Measurements from ENCODE around the gene ATG5.

ATG5 gene

GRCh38 chr6:106145741-106146227 is 179.8 kb downstream of the ATG5 start:
- no peak overlapping the region for H3K4me3 ChIP-seq (ENCODE audit: low read depth in 1 of 2, low read length in 2 of 2)
- H3K27me3 ChIP-seq (ENCODE audit: control insufficient read depth in 1 of 2, insufficient read depth in 2 of 2, low read length in 2 of 2): no peaks in the 10 kb centered on the region
- H3K36me3 ChIP-seq (ENCODE audit: insufficient read depth, low read length): no peaks in the 10 kb centered on the region
- H3K4me1 ChIP-seq (ENCODE audit: insufficient read depth, low read length): no peaks in the 10 kb centered on the region
- no peaks in the 10 kb centered on the region for H3K9me3 ChIP-seq (ENCODE audit: low read length)
- no peak overlapping the region for H3K27ac ChIP-seq (ENCODE audit: low read depth, low read length)
- H3K9ac ChIP-seq (ENCODE audit: low read length): no peak overlapping the region

GRCh38 chr6:106145144-106145543 is 180.4 kb downstream of the ATG5 start:
- Histone ChIP-seq H3K36me3 (ENCODE audit: insufficient read depth, low read length) (no peaks in the 10 kb centered on the region), H3K27ac (ENCODE audit: low read depth, low read length) (no peak overlapping the region), H3K4me3 (ENCODE audit: low read depth in 1 of 2, low read length in 2 of 2) (no peak overlapping the region), H3K4me1 (ENCODE audit: insufficient read depth, low read length) (no peaks in the 10 kb centered on the region), H3K27me3 (ENCODE audit: control insufficient read depth in 1 of 2, insufficient read depth in 2 of 2, low read length in 2 of 2) (no peaks in the 10 kb centered on the region), H3K9me3 (ENCODE audit: low read length) (no peaks in the 10 kb centered on the region), H3K9ac (ENCODE audit: low read length) (no peak overlapping the region)

GRCh38 chr6:106143665-106144064 is 181.9 kb downstream of the ATG5 start:
- no peaks in the 10 kb centered on the region for H3K9me3 ChIP-seq (ENCODE audit: low read length)
- no peak overlapping the region for H3K9ac ChIP-seq (ENCODE audit: low read length)
- no peak overlapping the region for H3K27ac ChIP-seq (ENCODE audit: low read depth, low read length)
- no peaks in the 10 kb centered on the region for H3K36me3 ChIP-seq (ENCODE audit: insufficient read depth, low read length)
- no peaks in the 10 kb centered on the region for H3K4me1 ChIP-seq (ENCODE audit: insufficient read depth, low read length)
- H3K27me3 ChIP-seq (ENCODE audit: control insufficient read depth in 1 of 2, insufficient read depth in 2 of 2, low read length in 2 of 2): no peaks in the 10 kb centered on the region
- H3K4me3 ChIP-seq (ENCODE audit: low read depth in 1 of 2, low read length in 2 of 2): no peak overlapping the region

- Histone ChIP-seq H3K4me1 (ENCODE audit: insufficient read depth, low read length) (no peaks in the 10 kb centered on the region), H3K4me3 (ENCODE audit: low read depth in 1 of 2, low read length in 2 of 2) (no peak overlapping the region), H3K9me3 (ENCODE audit: low read length) (no peaks in the 10 kb centered on the region), H3K27me3 (ENCODE audit: control insufficient read depth in 1 of 2, insufficient read depth in 2 of 2, low read length in 2 of 2) (no peaks in the 10 kb centered on the region), H3K9ac (ENCODE audit: low read length) (no peak overlapping the region), H3K36me3 (ENCODE audit: insufficient read depth, low read length) (no peaks in the 10 kb centered on the region), H3K27ac (ENCODE audit: low read depth, low read length) (no peak overlapping the region)
Observed at GRCh38 chr6:106142876-106143431, 182.6 kb downstream of the ATG5 start.

GRCh38 chr6:106141441-106142237 is 183.9 kb downstream of the ATG5 start:
- no peak overlapping the region for H3K9ac ChIP-seq (ENCODE audit: low read length)
- no peak overlapping the region for H3K4me3 ChIP-seq (ENCODE audit: low read depth in 1 of 2, low read length in 2 of 2)
- no peaks in the 10 kb centered on the region for H3K4me1 ChIP-seq (ENCODE audit: insufficient read depth, low read length)
- H3K27me3 ChIP-seq (ENCODE audit: control insufficient read depth in 1 of 2, insufficient read depth in 2 of 2, low read length in 2 of 2): no peaks in the 10 kb centered on the region
- H3K36me3 ChIP-seq (ENCODE audit: insufficient read depth, low read length): no peaks in the 10 kb centered on the region
- no peak overlapping the region for H3K27ac ChIP-seq (ENCODE audit: low read depth, low read length)
- no peaks in the 10 kb centered on the region for H3K9me3 ChIP-seq (ENCODE audit: low read length)

- no peaks in the 10 kb centered on the region for H3K36me3 ChIP-seq (ENCODE audit: insufficient read depth, low read length)
- no peak overlapping the region for H3K27ac ChIP-seq (ENCODE audit: low read depth, low read length)
Observed at GRCh38 chr6:106138151-106138550, 187.4 kb downstream of the ATG5 start.

GRCh38 chr6:106136845-106137244 is 188.7 kb downstream of the ATG5 start:
- H3K27ac ChIP-seq (ENCODE audit: low read depth, low read length): no peak overlapping the region
- H3K27me3 ChIP-seq (ENCODE audit: control insufficient read depth in 1 of 2, insufficient read depth in 2 of 2, low read length in 2 of 2): no peaks in the 10 kb centered on the region
- H3K4me1 ChIP-seq (ENCODE audit: insufficient read depth, low read length): no peaks in the 10 kb centered on the region
- no peaks in the 10 kb centered on the region for H3K9me3 ChIP-seq (ENCODE audit: low read length)
- no peak overlapping the region for H3K4me3 ChIP-seq (ENCODE audit: low read depth in 1 of 2, low read length in 2 of 2)
- no peak overlapping the region for H3K9ac ChIP-seq (ENCODE audit: low read length)
- no peaks in the 10 kb centered on the region for H3K36me3 ChIP-seq (ENCODE audit: insufficient read depth, low read length)

More at GRCh38 chr6:106138151-106138550, 187.4 kb downstream of the ATG5 start:
- no peak overlapping the region for H3K9ac ChIP-seq (ENCODE audit: low read length)
- H3K4me3 ChIP-seq (ENCODE audit: low read depth in 1 of 2, low read length in 2 of 2): no peak overlapping the region
- H3K9me3 ChIP-seq (ENCODE audit: low read length): no peaks in the 10 kb centered on the region
- no peaks in the 10 kb centered on the region for H3K4me1 ChIP-seq (ENCODE audit: insufficient read depth, low read length)
- no peaks in the 10 kb centered on the region for H3K27me3 ChIP-seq (ENCODE audit: control insufficient read depth in 1 of 2, insufficient read depth in 2 of 2, low read length in 2 of 2)

GRCh38 chr6:106135911-106136571 is 189.5 kb downstream of the ATG5 start:
- Histone ChIP-seq H3K9ac (ENCODE audit: low read length) (no peak overlapping the region), H3K27me3 (ENCODE audit: control insufficient read depth in 1 of 2, insufficient read depth in 2 of 2, low read length in 2 of 2) (no peaks in the 10 kb centered on the region), H3K9me3 (ENCODE audit: low read length) (no peaks in the 10 kb centered on the region), H3K4me1 (ENCODE audit: insufficient read depth, low read length) (no peaks in the 10 kb centered on the region), H3K36me3 (ENCODE audit: insufficient read depth, low read length) (no peaks in the 10 kb centered on the region), H3K27ac (ENCODE audit: low read depth, low read length) (no peak overlapping the region), H3K4me3 (ENCODE audit: low read depth in 1 of 2, low read length in 2 of 2) (no peak overlapping the region)

GRCh38 chr6:106134906-106135634 is 190.5 kb downstream of the ATG5 start:
- Histone ChIP-seq H3K27ac (ENCODE audit: low read depth, low read length) (no peak overlapping the region), H3K9ac (ENCODE audit: low read length) (no peak overlapping the region), H3K36me3 (ENCODE audit: insufficient read depth, low read length) (no peaks in the 10 kb centered on the region), H3K27me3 (ENCODE audit: control insufficient read depth in 1 of 2, insufficient read depth in 2 of 2, low read length in 2 of 2) (no peaks in the 10 kb centered on the region), H3K4me3 (ENCODE audit: low read depth in 1 of 2, low read length in 2 of 2) (no peak overlapping the region), H3K9me3 (ENCODE audit: low read length) (no peaks in the 10 kb centered on the region), H3K4me1 (ENCODE audit: insufficient read depth, low read length) (no peaks in the 10 kb centered on the region)
